NCI-H2171 (cell line): ENCODE measurements around the gene MYRIP.
A peak's percentile ranks its signal among the peaks of the same experiment; 100 is the strongest.
"Not testable (repeated sequence)": the region's sequence is repeated elsewhere in the genome, so short reads cannot be mapped to it uniquely, and the experiment has no call there.

Source experiments
- DNase-seq: peaks from one replicate; lab custom pipeline; 2025; lab: John Stamatoyannopoulos, UW

The MYRIP gene

DNA sequence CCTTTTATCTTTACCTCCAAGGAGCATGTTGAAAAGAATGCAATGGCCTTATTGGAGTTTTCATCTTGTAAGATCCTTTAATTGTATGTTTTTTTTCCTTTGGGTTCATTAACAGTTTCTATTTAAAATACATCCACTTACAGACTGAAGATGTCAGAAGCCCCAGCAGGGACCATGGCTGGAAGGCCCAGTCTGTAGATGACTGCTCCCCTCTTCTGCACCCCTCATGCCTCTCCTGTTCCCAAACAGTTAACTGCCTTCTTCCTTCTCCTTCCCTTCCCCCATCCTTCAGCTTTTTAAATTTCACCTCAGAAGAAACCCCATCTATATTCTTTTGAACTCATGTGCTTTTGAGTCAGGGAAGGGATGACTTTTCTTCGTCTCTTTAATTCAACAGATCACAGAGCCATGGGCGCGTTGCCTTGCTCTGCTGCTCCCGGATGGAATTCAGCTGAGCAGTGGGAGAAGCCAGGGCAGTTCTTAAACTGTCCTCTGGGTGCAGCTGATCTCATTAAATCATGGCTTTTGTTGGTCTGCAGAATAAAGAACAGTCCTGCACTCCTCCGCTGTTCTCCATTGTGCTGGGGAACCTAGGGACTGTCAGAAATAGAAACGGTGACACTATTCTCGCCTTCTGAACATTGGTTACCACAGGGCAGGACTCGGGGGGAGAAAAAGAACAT is 428.6 kb downstream of the MYRIP start:
- DNase-seq: no peak

DNA sequence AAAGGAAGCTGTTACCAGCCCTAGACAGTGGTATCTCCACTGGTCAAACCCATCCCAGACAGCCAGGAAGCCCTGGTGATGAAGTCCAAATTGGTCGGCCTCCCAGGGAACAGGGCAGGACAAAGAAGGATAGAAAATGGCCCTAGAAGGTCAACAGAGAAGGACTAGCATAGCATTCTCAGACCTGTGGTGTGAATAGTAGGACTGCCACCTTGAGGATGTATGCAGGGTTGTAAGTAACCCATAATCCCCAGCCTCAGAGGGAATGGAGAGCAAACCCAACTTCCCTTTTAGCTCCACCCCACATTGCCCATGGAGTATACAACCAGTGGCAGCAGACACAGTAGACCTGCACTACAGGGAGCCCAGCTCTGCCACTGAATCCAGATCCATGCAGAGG is 431.5 kb downstream of the MYRIP start:
- DNase-seq: no peak

DNA sequence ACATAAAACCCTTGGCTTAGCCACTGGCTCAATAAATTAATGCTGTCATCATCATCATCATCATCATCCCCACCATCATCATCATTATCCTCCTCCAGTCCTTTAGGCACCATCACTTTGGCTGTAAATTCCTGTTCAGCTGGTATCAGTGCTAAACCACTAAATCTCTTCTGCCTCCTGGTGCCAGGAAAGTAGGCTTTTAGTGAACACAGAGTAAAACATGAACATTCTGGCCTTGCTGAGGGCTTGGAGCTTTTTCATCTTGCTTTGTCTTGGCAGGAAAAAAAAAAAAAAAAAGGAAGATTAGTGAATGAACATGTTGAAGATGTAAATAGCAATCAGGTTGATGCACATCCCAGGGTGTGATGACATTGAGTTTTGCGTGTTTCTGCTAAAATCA is 432.8 kb downstream of the MYRIP start:
- DNase-seq: no peak

DNA sequence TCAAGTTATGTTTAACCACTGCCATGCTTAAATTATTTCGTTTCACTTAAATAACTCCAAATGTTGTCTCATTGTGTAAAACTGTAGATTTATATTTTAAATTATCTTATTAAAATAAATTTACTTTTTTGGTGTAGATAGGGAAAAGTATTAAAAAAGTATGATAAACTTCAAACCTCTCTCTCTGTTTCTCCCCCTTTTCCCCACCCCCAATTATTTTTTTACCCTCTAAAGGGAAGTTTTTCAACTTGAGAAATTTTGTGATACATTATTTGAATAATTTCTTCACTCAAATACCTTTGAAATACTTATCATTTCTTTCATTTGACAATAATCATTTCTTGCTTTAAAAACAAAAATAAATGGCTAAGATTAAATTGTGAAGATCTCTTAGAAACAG is 433.2 kb downstream of the MYRIP start:
- DNase-seq: no peak

DNA sequence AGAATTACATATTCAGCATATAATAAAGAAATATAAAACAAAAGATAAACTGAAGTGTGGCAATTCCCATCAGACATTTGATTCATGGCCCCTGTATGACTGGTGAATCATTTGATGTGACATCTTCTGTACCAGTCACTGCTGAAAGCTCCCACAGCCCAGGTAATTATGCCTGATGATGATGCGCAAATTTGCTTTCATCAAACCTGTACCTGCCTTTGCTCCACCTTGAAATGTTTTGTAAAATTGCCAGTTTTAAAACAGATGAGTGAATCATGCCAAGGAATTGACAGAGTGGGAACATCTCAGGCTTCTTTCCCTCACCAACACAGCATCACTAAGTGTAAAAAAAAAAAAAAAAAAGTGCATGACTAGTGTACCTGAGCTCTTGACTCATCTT is 433.6 kb downstream of the MYRIP start:
- no peak for DNase-seq

DNA sequence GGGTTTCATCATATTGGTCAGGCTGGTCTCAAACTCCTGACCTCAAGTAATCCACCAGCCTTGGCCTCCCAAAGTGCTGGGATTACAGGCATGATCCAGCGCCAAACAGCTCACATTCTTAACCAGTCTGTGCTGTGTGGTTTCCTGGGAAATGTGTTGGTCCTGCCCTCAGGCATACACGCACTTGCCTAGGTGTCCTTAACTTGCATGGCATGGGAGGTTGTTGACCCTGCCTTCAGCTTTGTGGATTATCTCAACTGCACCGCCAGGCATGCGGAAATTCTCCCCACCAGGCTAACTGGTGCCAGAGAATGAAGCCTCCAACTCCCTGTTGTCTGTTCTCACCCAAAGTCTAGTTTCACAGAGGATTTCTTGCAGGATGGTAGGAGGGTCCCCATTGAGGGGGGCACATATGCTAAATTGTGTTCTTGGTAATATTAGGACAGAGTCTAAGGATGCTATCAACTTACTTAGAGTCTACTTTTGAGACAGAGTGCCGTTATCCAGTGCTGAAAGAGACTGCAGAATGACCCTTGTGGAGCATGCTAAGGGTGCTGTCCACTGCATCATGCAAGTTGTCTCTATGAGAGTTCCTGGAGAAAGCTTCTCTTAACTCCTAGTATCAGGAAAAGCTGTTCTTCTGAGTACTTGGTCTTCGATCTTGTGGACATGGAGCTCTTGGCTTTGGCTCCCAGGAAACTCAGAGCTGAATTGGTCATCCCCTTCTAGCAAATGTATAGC is 438.5 kb downstream of the MYRIP start:
- no peak for DNase-seq

DNA sequence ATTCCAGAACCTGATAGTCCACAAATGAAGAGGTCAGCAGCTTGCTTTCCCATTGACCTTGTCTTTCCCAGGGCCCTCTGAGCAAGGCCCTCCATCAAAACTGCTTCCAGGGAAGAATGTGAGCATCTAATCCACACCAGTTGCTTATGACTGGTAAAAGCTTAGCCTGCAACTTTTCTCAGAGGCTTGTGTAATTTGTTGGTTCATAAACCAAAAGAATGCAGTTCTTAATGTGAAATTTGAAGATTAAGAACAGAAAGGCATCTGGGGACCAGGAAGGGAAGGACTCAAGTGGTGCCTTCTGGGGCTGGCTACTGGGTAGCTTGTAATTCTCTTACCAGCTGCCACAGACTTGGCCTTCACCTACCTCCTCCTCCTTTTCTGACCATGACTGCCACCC is 439.2 kb downstream of the MYRIP start:
- DNase-seq: no peak

DNA sequence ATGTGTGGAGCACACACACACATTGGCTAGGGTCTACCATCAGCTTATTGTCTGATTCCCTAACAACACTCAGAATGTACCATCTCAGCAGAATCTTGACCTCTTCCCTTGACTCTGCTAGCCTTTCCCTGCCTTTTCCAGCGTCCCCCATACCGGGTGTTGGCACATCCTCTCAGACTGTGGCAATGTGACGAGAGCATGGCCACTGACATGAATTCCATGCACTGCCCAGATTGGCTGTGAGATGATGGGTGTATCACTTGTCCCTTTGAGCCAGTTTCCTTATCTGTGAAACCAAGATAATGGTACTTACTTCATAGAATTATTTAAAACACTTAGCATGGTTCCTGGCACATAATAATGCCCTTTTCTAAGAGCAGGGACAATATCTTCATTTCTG is 439.8 kb downstream of the MYRIP start:
- DNase-seq: no peak

DNA sequence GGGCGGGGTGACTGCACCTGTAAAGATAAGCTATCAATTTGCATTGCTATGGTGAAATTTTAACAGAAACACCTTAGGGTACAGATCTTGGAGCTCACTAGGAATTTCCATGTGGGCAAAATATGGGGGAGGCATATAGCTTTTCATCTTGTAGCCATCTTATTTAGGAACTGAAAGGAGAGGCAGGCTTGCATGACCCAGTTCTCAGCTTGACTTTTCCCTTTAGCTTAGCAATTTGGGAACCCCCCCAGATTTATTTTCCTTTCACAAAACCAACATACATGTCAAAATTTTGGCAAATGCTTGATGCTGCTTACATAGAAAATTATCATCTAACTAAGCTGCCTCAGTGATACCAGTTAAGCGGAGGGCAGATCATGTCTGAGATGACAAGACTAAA is 445.1 kb downstream of the MYRIP start:
- DNase-seq: no peak

DNA sequence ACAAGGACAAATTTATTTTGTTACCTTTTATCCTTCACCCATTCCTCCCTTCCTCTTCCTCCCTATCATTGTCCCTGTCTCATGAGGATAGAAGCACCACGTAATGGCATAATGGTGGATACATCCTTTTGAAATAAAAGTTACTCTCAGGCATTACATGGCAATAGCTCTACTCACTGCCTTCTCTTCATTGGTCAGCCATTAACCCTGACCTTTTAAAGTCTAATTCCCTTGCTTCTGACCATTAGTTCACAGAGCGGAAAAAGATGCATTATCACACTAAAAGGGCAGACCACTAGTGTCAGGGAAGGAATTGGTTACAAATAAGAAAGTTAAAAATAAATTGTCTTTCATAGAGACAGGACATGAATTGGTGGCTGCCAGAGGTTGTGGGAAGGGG is 445.5 kb downstream of the MYRIP start:
- DNase-seq: no peak

DNA sequence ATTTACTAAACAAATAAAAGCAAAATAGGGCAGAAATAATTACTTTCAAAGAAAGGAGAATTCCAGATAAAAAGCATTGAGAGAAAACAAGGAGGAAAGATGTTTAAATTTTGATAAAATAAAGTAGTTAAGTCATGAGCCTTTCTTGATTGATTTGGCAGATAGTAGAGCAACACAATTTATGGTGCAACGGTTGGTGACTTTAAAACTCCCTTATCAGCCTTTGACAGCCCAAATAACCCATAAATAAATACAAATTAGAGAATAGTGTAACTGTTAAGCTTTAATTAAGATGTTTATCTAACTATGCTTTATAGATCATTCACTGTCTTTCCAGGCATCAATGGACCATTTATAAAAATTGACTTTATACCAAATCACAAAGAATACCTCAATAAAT is 446.1 kb downstream of the MYRIP start:
- DNase-seq: no peak

DNA sequence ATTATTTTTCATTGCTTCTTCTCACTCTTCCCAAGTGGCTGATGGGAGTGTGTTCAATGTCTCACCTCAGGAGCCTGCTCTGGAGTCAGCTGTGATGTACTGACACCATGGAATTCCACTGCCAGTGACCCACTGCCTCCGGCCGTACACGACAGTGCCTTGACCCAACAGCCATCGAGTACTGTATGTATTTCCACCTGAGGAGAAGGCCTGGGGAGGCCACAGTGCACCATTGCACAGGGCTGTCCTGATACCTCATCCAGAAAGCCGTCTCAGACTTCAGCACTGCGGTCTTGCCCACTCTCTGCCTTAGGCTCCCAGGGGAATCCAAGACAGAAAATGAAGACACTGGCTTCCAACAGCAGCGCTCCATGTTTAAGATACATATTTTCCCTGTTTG is 448.7 kb downstream of the MYRIP start:
- DNase-seq: no peak

DNA sequence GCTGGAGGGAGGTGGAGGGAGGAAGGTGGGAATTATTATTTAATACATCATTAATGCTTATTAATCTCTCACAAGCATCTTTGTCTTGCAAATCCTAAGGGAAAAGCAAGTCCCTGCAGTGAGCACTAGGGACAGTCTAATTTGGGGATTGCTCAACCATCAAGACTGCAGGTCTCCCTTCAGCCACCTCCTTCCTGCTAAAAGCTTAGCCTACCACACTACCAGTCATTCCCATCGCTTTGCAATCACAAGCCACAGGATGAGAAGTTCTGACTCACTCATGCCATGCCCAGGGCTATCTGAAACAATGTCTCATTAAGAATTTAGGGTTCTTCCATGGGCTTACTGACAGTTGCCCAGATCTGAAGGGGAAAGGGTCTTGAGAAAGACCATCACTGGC is 449.1 kb downstream of the MYRIP start:
- no peak for DNase-seq

DNA sequence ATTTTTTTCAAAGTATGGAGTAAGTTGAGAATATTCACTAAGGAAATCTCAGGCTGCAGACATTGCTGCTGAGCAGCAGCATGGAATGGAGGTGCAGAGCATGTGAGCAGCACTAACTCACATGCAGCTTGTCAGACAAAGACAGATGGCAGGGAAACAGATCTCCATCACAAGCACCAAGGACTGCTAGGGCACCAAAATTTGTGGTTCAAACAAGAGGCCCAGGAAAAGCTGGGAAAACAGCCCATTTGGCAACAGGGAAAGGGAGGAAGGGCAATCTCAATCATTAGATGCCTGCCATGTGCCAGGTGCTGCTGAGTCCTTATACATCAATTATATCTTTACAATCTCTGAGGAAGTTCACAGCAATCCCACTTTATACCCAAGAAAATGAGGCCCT is 452.9 kb downstream of the MYRIP start:
- DNase-seq: peak; percentile 24

DNA sequence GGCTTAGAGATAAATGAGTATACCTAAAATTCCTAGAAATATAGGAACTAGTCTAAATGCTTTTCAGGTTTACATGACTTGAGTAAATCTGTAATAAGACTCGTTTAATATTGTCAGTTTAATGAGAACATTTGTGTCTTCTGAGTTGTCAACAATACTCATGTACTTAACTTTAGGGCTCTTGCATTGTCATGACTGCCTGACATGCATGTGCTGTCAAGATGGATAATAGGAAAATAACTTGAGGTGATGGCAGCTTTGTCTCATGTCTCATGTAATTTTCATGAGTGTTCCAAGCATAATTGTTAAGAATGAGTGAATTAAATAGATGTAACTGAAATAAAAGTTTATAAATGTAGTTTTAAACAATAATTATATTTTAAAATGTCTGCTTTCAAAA is 455.0 kb downstream of the MYRIP start:
- DNase-seq: no peak

DNA sequence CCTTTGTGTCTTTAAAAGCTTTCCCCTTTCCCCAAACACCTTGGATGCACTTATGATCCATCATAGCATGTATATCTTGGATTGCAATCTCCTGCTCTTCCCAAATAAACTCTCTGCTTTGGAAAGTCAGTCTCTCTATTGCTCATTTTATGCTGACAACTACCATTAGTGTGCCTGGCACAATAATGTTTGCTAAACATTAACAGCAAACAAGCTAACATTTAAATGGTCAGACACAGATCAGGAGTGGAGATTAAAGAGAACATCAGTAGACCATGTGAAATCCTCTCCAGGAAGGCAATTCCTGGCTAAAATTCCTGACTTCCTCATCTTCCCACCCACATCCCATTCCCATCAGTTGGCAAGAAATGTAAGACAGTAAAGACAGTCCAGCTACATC is 455.8 kb downstream of the MYRIP start:
- no peak for DNase-seq

DNA sequence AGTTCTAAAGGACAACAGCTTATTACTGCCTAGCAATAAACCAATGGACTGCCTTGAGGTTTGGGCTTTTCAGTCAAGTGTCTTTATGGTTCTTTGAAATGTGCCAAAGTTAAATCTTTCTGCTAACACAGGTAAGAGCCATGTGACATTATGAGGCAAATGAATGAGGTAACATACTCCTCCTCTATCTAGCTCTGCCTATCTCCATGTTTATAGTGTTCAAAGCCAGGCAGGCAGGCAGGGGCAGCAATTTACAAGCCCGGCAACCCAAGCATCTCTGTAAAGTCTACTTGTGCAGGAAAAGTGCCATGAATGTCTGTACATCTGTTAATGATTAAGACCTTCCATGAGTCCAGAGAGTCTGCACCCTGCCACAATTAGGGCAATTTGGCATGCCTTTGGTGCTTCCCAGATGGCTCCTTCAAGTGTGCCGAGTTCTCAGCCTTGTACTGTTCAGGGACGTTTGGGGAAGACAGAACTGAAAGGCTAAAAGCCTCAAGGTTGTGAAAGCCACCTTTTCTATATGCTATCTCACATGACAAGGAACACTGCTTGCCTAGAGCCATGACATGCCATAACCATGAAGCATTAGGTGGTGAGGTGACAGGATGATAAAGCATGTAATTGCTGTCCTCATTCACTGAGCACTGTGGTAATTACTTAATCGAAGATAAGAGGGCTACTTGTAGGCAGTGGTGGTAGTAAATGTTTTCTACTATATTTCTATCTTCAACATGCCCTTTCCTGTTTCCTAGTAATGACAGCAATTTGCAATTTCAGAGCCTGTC is 458.7 kb downstream of the MYRIP start:
- no peak for DNase-seq

DNA sequence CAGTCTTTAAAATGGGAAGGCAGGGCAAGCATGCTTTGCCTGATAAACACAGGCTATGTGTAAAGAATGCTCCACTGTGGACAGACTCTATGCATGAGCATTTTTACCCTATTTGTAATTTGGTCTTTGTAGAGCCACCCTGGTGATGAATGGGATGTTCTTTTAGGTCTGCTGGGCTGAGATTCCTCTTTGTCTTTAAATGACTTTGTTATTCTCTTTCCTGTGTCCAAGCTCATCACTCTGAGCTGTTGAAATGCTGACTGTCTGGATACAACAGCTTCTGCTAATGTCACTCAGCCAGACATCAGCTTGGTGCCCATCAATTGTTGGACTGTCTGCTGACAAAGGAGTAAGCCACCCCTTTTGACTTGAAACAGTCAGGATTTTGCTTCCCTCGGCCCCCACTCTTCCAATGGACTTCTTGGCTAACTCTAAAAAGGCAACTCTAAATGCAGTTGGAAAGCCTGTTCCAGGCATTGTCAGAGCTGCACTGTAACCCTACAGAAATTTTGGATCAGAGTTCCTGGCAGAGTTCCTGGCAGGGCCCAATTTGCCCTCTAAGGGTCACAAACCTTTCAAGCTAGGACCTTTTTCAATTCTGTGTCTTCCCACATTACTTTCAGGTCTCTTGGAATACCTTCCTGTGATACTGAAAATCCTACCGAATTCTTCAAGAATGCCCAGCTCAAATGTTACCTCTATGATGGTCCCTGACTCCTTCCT is 459.6 kb downstream of the MYRIP start:
- DNase-seq: no peak

DNA sequence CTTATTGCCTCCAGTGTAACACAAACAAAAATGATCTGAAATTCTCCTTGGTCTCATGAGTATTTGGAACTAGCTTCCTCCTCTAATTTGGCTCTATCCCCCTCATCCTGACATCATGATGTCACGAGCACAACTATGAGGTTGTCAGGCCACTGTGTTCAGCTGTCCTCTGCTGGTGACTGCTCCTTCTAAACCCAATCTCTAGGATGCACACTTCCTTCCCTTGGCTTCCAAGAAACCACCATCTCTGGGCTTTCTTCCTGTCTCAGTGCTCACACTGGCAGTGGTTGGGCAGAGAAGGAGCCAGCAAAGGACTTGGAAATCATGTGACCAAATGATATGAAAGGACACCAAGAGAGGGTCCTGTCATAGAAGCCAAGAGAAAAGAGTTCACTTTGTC is 469.4 kb downstream of the MYRIP start:
- DNase-seq: no peak

DNA sequence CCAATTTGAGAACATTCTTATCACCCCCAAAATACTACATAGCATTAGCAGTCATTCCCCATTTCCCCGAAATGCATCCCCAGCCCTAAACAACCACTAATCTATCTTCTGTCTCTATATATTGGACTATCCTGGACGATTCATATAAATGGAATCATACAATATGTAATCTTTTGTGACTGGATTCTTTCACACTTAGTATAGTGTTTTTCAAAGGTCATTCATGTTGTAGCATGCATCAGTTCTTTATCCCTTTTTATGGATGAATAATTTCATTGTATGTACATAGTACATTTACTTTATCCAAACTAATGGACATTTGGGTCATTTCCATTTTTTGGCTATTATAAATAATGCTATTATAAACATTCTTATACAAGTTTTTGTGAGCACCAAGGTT is 472.6 kb downstream of the MYRIP start:
- no peak for DNase-seq

DNA sequence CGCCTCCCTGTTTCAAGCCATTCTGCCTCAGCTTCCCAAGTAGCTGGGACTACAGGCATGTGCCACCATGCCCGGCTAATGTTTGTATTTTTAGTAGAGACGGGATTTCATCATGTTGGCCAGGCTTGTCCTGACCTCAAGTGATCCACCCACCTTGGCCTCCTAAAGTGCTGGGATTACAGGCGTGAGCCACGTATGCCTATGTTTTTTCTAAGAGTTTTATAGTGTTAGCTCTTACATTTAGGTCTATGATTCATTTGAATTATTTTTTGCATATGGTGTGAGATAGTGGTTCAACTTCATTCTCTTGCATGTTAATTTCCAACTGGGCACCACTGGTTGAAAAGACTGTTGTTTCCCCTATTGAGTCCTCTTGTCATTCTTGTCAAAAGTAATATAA is 473.6 kb downstream of the MYRIP start:
- DNase-seq: not testable (repeated sequence)

DNA sequence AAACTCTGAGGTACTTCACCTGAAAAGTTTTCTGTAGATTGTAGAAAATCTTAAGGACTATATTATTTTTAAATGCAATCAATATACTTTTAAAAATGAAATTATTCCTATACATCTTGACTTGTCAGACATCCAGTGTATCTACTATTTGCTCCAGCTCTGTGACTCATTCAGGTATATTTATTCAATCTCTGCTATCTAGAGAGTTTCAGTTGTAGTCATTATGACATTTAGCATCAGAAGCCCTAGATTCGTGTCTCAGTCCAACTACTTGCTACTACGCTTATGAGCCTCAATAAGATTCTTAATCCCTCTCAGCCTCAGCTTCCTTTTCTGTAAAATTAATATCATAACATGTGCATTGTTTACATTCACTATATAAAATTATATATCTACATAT is 477.8 kb downstream of the MYRIP start:
- no peak for DNase-seq

DNA sequence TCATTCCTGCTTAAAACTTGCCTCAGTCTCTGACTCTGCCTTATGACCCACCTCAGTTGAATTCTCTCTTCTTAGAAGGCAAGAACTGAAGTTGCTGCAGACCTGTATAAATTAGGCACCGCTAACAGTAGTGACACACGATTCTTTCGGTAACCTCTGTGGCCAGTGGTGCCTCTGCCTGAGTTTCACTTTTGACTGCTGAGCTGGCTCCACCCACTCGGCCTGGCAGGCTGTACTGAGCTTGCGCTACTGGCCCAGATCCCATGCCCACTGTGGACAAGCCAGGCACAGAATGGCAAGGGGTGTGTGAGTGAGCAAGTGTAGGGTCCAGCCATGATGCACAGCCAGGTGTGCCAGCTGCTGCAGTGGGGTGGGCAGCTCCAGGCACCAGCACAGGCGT is 481.0 kb downstream of the MYRIP start:
- no peak for DNase-seq
